Left renal cortex interstitium (tissue), 4 donors: ENCODE results near the gene HEPACAM. TPM values are rescaled to one million over a fixed set of nuclear protein-coding genes. Genes with fewer than 3 reads are reported as not detected.

ENCODE experiments used
- DNase-seq, 4 donors: peaks; one replicate each; pipeline ENCODE4 v3.0.0-alpha.2; 2013; ENCODE audit warnings: low read depth in 4 of 4, low spot score in 2 of 4, missing footprints in 1 of 4
- polyA plus RNA-seq, 4 donors: library from polyadenylated mRNA; unstranded; fragments of 120-200 nt; gene quantifications; one replicate each; pipeline ENCODE4 v1.2.1, GENCODE V29; 2013; ENCODE audit not compliant: insufficient read length in 4 of 4

The HEPACAM gene
- polyA plus RNA-seq, 4 donors = 1.6 to 3.1 (median 2.5) TPM

DNA sequence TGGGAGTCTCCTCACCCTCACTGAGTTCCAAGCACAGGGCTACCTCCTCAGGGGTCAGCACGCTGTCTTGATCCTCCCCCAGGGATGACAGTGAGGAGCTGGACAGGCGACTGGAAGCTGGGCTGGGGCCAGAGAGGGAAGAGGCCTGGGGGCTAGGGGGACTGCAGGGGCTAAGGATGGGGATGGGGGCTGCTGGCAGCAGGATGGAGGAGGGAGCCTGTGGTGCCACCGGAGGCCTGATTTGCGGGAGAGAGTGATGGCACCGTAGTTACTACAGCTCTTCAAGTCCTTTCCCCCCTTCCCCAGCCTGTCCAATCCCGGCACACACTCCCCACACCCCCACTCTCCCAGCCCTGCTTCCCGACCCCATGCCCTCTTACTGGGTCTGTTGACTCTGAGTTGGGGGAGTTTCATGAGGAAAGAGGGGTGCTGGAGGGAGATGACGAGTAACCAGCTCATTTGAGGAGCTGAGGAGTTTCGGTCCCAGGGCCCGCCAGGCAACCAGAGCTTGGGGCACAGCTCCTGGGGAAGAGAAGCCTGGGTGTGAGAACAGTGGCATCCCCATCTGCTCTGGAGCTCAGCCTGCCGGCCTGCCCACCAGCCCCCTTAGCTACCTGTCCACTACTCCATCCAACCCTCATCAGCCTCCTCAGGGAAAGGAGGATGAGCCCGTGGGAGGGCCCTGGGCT lies 48.7 kb downstream of the HEPACAM start:
- DNase-seq = no peak

DNA sequence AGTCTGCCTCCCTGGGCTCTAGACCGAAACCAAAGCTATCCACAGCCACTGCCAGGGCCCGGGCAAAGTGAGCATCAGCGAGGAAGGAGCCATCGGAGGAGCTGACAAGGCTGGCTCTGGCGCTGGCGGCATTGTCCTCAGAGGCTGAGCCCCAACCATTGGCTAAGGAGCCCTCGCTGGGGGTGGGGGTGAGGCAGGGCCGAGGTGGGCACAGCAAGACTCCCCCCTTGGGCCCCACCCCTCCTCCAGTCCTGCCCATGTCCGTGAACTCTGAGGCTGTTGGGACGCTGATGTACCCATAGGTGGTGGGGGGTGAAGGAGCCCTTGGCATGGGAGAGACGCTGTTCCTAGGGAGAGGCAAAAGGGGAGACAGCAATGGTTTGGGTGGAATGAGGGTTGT lies 49.4 kb downstream of the HEPACAM start:
- no peak for DNase-seq

DNA sequence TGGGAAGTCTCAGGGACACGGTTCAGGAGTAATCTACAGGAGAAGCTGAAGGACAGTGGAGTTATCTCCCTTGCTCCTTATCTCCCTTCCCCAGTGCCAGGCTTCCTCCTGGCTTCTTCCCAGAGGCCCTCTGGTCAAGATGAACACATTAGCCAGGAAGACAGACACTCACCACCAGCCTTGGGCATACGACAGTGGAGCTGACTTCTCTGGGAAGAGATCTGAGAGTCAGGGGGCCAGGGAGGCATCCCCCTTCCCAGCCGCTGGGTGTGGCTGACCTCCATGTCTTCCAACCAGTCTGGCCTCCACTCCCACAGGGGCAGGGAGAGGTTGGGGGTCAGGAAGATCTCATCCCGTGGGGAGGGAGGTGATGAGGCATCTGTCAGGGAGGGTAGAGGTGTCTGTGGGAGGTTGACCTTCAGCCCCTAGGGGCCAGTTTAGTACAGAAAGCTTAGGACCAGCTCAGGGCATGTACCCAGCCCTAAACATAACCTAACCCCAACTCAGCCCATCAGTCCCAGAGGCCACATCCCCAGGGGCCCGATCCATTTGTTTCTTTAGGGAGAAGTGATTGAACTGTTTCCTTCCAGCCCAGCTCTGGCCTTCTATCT lies 50.9 kb downstream of the HEPACAM start:
- DNase-seq = no peak

DNA sequence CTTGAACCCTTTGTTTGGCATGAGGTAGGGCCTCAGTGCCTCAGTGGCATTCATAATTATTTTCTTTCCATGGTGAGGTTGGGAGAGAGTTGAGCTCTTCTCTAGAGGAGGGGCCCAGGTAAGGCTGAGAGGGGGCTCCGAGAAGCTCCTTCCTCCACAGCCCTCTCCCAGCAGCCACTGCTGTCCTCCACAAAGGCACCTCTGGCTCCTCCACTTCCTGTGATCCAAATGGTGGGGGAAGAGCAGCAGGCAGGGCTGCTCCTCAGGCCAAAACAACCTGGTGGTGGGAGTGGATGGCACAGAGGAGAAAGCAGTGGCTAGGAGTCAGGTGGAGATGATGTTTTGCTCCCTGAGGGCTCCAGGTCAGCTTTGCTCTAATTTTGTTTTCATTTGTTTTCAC lies 51.5 kb downstream of the HEPACAM start:
- no peak for DNase-seq

DNA sequence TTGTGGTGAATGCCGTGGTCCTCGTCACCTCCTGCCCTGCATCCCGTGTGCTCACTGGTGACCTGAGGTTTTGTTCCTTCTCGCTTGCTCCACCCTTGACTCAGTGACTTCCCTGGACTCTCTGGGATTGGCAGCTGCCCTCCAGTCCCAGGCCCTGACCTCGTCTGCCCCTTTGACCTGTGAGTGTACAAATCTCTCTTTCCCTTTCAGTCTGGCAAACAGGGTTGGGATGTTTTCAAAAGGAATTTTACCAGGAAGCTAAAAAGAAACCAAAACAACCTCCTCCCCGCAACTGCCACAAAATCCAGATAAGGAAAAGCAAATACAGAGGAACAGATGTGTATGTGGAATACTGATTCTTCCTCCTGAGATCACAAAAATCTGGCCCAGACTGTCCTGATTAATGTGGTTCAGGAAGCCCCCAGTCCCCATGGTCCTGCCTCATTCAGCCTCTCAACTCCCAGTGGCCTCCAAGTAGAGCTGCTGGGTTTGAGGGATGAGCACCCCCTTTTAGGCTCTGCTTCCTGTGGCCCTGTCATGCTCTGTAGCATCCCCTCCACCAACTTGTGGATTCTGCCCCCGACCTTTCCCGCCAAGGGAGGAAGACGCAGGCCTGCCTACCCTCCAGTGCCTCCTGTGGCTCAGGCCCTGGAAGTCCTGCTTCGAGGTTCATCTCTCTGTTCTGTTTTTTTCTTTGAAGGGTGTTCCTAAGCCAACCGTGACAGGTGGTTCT lies 53.3 kb downstream of the HEPACAM start:
- DNase-seq = no peak

DNA sequence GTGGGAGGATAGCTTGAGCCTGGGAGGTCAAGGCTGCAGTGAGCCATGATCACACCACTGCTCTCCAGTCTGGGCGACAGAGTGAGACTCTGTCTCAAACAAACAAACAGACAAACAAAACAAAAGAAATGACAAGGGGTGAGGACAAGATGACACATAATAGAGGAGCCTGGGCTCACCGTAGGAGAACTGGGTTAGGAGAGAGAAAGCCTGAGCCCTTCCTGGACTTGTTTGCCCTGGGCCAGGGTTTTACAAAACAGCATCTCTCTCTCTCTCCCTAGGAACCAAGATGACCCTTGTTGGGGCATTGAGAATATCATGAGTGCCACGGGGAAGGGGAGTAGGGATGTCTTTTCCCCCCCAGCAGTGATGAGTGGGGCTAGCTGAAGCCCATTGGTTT lies 54.9 kb downstream of the HEPACAM start:
- no peak for DNase-seq

DNA sequence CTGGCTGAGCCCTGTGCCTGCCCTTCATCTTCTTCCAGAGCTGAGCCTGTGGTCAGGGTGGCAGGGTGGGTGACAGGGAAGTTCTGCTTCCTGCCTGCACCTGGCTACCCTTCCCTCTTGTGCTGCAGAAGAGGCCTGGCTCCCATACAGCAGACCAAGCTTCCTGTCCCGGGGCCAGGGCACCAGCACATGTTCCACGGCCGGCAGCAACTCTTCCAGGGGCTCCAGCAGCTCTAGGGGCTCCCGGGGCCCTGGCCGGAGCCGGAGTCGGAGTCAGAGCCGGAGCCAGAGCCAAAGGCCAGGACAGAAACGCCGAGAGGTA lies 55.6 kb downstream of the HEPACAM start:
- DNase-seq = no peak

DNA sequence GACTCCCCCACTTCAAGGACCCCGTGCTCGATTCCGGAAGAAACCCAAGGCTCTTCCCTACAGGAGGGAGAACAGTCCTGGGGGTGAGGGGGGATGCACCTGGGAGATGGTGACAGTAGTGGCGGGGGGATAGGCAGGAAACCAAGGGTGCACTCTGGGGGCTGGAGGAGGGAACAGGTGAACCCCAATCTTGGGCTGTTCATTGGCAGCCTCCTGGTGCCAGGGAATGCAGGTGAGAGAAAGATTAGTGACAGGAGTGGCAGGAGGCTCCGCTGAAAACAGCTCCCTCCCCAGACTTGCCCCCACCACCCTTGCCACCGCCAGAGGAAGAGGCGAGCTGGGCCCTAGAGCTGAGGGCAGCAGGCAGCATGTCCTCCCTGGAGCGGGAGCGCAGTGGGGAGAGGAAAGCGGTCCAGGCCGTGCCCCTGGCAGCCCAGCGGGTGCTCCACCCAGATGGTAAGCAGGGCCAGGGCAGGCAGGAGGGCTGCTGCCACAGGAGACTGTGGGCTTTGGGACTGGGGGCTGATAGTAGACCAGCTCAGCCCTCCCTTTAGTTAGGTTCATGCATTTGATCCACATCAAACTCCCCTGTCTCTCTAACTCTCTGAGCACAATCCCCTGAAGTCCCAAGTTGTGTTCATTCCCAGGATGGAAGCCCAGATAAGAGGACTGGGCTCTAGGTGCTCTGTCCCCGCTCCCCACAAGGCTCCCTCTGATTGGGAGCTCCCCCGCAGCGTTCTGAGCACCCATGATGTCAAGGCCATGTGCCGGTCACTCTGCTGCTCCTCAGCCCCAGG lies 56.2 kb downstream of the HEPACAM start:
- no peak for DNase-seq

DNA sequence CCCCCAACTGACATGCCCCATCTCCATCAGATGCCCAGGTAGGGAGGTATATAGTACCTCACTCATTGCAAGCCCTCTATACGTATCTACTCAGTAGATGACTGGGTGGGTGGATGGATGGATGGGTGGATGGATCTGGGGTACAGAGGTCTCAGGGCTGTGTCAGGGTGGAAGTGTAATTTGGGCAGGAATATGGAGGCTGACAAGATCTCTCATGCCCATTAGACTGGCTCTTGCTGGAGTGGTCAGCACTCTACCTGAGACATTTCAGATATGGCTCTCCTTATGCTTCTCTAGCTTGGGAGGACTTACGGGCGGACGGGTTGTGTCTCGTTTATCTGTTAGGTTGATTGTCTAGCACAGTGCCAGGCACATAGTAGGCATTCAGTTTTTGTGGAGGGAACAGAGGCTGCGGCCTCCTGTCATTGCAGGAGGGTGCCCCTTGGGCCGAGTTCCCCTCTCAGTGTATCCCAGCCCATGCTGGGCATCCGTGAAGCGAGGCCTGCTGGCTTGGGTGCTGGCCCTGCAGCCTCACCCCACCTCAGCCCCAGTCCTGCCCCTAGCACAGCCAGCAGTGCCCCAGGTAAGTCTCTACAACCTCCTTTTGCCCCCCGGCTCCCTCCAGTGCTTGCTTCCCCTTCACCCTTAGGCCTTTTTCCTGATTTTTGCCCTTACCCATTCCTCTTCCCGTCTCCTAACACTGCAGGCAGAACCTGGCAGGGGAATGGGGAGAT lies 56.9 kb downstream of the HEPACAM start:
- no peak for DNase-seq

DNA sequence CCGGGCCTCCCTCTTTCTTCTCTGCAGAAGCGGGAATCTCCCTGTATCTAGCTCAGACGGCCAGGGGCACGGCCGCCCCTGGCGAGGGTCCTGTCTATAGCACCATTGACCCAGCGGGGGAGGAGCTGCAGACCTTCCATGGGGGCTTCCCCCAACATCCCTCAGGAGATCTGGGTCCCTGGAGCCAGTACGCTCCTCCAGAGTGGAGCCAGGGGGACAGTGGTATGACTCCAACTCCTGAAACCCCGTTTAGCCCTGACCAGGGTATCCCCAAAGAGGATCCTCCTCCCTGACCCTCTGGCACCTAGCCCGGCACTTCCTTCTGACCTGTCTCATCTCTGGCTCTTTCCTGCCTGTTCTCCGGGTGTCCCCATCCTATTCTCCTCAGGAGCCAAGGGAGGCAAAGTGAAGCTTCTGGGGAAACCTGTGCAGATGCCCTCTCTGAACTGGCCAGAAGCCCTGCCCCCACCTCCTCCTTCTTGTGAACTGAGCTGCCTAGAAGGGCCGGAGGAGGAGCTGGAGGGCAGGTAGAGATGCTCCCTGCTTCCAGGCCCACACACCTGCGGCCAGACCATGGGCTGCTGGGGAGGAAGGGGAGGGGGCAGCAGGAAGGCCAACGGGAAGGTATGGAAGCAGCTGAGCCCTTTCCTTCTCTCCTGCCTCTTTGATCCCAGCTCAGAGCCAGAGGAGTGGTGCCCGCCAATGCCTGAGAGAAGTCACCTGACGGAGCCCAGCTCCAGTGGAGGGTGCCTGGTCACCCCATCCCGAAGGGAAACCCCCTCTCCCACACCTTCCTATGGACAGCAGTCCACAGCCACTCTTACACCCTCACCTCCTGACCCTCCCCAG lies 57.7 kb downstream of the HEPACAM start:
- DNase-seq = no peak

DNA sequence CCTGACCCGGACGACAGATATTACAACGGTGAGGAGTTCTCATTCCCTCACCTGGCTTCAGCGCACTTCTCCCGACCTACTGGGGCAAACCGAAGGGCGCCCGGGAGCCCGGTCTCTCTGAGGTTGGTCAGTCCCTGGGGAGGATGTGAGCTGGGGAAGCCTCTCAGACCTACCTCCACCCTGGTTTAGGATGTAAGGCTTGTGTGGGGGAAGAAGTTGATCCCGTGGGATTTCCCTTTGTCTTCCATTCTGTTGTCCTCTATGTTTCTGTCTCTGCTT lies 58.3 kb downstream of the HEPACAM start:
- no peak for DNase-seq

DNA sequence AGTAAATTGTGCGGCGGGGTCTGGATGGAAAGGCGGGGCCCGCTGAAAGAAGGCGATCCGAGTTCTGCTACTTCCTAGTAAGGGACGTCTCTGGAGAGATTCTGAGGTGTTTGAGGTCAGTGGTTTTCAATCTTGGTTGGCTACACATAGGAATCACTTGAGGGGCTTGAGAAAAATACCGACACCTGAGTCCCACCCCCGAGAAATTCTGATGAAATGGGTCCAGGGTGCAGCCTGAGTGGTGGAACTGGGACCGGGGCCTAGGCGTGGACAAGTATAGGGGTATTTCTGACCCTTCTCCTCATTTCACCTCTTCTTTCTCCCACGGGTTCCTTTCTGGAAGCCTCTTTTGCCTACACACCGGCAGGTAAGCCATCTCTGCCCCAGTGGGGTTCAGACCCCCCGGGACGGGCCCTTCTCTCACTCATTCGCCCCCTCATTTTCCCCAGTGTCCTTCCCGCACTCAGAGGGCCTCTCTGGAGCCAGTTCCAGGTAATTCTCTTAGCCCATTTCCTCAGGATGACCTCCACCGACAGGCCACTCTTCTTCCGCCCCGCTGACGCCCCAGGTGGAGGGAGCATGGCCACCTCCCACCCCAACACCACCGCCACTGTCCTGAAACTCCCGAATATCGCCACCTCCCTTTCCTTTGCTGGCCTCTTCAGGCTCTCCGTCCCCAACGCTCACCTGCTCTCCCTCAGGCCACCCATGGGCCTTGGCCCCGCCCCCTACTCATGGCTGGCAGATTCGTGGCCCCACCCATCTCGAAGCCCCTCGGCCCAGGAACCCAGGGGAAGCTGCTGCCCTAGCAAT lies 58.8 kb downstream of the HEPACAM start:
- DNase-seq = no peak

DNA sequence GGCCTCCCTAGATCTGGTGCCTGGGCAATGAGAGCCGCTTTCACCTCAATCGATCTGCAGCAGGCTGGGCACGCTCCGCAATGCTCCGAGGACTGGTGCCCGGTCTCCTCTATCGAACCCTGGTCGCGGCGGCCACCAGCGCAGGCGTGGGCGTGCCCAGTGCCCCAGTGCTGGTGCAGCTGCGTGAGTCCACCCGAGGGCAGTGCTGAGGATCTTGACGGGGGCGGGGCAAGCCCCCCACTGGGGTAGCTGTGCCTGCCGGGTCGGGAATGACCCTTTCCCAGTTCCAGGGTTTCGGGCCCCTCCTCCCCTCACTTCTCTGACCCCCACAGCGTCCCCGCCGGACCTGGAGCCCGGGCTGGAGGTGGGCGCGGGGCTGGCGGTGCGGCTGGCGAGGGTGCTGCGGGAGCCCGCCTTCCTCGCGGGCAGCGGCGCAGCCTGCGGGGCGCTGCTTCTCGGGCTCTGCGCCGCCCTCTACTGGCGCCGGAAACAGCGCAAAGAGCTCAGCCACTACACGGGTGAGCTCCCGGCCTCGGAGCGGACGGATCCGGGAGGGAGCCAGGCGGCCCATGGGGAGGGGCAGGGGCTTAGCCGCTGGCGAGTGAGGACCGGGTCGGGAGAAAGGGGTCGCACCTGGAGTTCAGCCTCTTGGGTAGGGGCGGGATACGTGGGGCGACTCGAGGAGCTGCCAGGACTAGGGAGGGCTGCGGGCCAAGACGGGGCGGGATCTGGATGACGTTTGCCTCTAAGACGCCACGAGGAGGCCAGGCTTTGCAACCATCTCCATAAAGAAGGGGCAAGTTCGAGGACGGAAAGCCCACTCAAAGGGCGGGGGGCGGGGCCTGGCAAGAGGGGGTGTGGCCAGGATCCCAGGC lies 59.7 kb downstream of the HEPACAM start:
- DNase-seq = peak; percentile 80 to 87 (median 86)

DNA sequence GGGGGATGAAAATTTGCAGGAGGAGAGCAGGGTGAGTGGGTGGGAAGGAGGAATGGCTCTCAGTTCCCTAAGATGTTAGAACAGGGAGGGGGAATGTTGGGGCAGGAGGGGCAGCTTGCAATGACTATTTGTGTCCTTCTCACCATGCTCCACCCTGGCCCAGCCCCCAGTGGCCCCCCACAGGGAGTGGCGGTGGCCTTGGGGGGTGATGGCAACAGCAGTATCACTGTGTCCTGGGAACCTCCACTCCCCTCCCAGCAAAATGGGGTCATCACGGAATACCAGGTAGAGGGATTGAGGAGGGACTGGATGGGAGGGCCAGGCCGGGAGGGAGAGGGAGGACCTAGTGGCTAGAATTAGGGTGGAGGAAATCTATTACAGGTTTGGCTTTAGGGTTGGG lies 60.4 kb downstream of the HEPACAM start:
- no peak for DNase-seq

DNA sequence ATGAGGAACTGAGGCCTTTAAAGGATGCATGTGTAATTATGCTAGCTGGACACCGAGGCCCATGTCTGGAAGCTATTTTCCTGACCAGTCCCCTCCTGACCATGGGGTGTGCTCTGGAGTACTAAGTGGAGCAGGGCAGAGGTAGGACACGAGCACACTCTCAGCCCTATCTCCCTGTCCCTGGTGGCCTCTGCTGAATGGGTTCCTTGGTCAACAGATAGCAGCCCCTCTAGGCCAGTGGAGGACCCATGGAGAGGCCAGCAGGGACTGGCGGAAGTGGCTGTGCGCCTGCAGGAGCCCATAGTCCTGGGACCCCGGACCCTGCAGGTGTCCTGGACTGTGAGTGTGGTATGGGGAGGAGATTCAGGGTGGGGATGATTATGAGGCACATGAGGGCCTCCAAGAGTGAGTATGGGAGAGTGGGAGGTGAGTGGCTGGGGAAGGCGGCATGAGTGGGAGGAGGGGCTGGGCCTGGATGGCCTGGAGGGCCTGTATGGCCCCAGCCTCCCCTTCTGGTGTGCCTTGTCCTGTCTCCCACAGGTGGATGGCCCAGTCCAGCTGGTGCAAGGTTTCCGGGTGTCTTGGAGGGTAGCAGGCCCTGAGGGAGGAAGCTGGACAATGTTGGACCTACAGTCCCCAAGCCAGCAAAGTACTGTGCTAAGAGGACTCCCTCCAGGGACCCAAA lies 61.1 kb downstream of the HEPACAM start:
- DNase-seq = no peak

DNA sequence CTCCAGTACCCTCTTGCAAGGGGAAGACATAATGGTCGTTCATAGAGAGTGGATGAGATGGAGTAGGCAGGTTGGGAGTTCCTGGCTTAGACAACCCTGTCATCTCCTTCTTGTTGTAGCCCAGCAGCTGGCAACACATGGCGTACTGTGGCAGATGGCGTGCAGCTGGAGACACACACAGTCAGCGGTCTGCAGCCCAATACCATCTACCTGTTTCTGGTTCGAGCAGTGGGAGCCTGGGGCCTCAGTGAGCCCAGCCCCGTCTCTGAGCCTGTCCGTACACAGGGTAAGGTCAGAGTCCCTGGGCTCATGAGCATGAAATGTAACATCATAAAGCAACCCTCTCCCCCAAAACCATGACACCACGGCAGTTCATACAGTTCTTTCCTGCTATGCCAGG lies 61.9 kb downstream of the HEPACAM start:
- no peak for DNase-seq

DNA sequence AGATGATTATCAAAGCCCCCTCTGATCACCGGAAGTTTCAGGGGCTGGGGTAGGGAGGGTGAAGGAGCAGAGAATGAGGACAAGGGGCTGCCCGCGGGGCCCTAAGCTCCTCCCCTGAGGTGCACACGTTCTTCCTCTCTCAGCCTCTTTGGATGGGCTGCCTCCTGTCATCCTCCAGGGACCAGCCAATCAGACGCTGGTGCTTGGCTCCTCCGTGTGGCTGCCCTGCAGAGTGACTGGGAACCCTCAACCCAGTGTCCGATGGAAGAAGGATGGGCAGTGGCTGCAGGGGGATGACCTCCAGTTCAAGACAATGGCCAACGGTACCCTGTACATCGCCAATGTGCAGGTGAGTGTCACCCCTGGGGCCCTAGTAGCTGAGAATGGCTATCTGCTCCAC lies 63.1 kb downstream of the HEPACAM start:
- no peak for DNase-seq

DNA sequence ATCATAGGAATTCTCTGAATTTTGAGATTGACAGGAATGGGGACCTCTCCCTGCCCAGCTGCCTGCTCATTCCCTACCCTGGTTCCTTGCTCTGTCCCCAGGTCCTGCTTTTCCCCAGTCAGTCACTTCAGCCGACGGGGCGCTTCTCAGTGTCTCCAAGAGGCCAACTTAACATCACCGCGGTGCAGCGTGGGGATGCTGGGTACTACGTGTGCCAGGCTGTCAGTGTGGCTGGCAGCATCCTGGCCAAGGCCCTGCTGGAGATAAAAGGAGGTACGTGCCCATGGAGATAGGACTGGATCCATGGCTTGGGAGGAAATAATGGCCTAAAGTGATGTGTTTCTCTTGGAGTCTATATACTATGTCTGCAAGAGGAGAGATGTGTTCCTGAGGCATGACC lies 63.6 kb downstream of the HEPACAM start:
- DNase-seq = no peak
